ENCODE data around the gene NCAPD2.
"Not testable (repeated sequence)": the region's sequence is repeated elsewhere in the genome, so short reads cannot be mapped to it uniquely, and the experiment has no call there.

The NCAPD2 gene

DNA sequence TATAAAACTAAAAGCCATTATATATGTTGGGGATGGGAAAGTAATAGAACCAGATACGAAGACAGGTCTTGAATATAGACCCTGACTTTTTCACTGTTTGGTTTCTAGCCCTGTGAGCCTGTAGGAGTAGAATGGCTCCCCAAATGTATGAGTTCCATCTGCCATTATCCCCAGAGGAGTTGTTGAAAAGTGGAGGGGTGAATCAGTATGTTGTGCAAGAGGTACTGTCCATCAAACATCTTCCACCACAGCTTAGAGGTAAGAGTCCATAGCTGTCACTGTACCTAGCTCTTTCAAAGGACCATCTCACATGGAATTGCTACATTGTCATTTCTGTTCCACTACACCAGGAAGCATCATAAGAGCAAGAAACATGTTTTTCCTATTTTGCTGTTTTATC lies 1.1 kb downstream of the NCAPD2 start:
- Mint-ChIP-seq H3K36me3 (peaks cover 16 to 24% of the 10 kb centered on the region in 2 donors), H3K4me1 (peaks cover 9 to 22% of the 10 kb centered on the region in 2 donors)

DNA sequence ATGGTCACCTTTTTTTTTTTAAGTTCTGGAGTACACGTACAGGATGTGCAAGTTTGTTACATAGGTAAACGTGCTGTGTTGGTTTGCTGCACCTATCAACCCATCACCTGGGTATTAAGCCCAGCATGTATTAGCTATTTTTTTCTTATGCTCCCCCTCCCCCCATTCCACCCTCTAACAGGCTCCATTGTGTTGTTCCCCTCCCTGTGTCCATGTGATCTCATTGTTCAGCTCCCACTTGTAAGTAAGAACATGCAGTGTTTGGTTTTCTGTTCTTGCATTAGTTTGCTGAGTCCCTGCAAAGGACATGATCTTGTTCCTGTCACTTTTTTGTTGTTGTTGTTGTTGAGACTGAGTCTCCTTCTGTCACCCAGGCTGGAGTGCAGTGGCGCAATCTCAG lies 3.4 kb downstream of the NCAPD2 start:
- not testable (repeated sequence) for ATAC-seq (replicated peaks); DNase-seq; H3K4me3 Mint-ChIP-seq; H3K27me3 Mint-ChIP-seq; H3K27ac Mint-ChIP-seq; H3K9me3 Mint-ChIP-seq
- peaks cover 10 to 12% of the 10 kb centered on the region in 2 donors for H3K36me3 Mint-ChIP-seq
- H3K4me1 Mint-ChIP-seq = peaks cover 8 to 15% of the 10 kb centered on the region in 2 donors

More for the DNA sequence above, 1.1 kb downstream of the NCAPD2 start:
- H3K9me3 Mint-ChIP-seq = no peaks in the 10 kb centered on the region
- ATAC-seq (replicated peaks) (no peak), DNase-seq (no peak)
- no peaks in the 10 kb centered on the region for H3K27me3 Mint-ChIP-seq
- H3K4me3 Mint-ChIP-seq = peak overlapping the region; percentile 88 to 97
- no peak overlapping the region for H3K27ac Mint-ChIP-seq

DNA sequence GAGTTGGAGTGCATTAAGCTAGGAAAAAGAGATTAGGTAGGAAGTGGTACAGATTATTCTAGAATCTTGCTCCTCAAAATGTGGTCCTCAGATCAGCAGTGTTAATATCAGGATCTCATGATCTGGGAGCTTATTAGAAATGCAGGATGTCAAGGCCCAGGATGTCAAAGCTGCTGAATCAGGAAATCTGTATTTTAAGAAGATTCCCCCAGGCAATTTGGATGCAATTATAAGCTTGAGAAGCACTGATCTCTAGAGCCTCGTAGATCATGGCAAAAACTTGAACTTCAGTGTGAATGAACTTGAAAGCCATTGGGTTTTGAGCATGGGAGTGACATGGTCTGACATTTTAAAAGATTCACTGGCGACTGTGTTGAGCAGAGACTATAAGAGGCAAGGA lies 6.6 kb downstream of the NCAPD2 start:
- peaks cover 10 to 13% of the 10 kb centered on the region in 2 donors for H3K36me3 Mint-ChIP-seq
- no peaks in the 10 kb centered on the region for H3K9me3 Mint-ChIP-seq
- DNase-seq (no peak), ATAC-seq (replicated peaks) (no peak)
- no peak overlapping the region for H3K4me3 Mint-ChIP-seq
- H3K27me3 Mint-ChIP-seq = no peaks in the 10 kb centered on the region
- no peak overlapping the region for H3K27ac Mint-ChIP-seq
- peaks cover under 1 to 2% of the 10 kb centered on the region in 2 donors for H3K4me1 Mint-ChIP-seq

DNA sequence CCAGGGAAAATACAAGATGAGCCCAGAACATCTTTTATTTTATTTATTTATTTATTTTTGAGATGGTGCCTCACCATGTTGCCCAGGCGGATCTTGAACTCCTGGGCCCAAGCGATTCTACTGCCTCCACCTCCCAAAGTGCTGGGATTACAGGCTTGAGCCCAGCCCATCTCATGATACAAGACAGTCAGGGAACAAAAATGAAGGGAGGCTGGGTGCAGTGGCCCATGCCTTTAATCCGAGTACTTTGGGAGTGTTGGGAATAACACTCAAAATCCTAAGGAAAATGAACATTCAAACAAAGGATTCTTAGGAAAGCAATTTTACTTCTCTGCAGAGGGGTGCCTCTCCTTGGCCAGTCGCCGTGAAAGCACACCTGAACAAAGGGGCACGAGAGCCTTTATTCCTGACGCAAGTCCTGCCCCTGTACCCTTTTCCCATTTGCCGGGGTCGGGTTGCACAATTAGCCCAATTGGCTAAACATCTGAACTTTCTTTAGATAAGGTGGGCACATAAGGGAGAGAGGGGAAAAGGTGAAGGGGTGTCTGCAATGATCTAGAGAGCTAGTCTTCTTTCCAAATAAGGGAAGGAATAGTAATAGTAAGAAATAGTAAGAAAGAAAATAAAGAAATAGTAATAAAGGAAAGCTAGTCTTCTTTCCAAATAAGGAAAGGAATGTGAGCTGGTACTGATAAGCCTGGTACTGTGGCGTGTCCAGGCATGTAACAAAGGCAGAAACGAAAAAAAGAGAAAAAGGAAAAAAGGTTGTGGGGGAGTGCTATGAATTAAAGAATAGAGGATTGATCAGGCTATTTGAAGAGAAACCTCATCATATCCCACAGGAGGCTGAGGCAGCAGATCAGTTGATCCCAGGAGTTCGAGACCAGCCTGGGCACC lies 13.4 kb downstream of the NCAPD2 start:
- no peak for ATAC-seq (replicated peaks)
- H3K27ac Mint-ChIP-seq = no peak overlapping the region
- DNase-seq = no peak
- H3K27me3 Mint-ChIP-seq = no peaks in the 10 kb centered on the region
- H3K36me3 Mint-ChIP-seq = peaks cover 16 to 42% of the 10 kb centered on the region in 2 donors
- no peak overlapping the region for H3K4me3 Mint-ChIP-seq
- H3K4me1 Mint-ChIP-seq = peaks cover 0 to 2% of the 10 kb centered on the region in 2 donors
- H3K9me3 Mint-ChIP-seq = no peaks in the 10 kb centered on the region

DNA sequence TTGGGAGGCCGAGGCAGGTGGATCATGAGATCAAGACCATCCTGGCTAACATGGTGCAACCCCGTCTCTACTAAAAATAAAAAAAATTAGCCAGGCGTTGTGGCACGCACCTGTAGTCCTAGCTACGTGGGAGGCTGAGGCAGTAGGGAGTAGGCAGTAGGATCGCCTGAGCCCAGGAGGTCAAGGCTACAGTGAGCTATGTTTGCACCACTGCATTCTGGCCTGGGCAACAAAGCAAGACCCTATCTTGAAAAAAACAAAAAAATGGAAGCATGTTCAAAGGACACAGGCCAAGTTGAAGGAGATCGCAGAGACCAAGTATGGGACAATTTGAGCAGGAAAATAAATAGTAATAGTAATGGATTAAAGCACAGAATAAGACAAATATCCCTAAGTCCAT lies 14.2 kb downstream of the NCAPD2 start:
- H3K9me3 Mint-ChIP-seq = no peaks in the 10 kb centered on the region
- no peak overlapping the region for H3K4me3 Mint-ChIP-seq
- H3K4me1 Mint-ChIP-seq = peaks cover 0 to 2% of the 10 kb centered on the region in 2 donors
- H3K27ac Mint-ChIP-seq = no peak overlapping the region
- ATAC-seq (replicated peaks) = no peak
- peaks cover 24 to 50% of the 10 kb centered on the region in 2 donors for H3K36me3 Mint-ChIP-seq
- DNase-seq = no peak
- H3K27me3 Mint-ChIP-seq = no peaks in the 10 kb centered on the region

DNA sequence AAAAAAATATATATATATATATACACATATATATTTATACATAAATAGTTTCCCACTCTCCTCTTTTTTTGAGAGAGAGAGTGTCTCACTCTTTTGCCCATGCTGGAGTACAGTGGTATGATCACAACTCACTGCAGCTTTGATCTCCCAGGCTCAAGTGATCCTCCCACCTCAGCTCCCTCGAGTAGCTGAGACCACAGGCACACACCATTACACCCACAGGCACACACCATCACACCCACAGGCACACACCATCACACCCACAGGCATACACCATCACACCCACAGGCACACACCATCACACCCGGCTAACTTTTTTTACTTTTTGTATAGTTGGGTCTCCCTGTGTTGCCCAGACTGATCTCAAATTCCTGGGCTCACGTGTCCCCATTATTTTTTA lies 26.3 kb downstream of the NCAPD2 start:
- Mint-ChIP-seq H3K36me3 (peaks cover 40 to 56% of the 10 kb centered on the region in 2 donors), H3K4me3 (no peak overlapping the region), H3K27me3 (no peaks in the 10 kb centered on the region), H3K4me1 (no peaks in the 10 kb centered on the region), H3K9me3 (no peaks in the 10 kb centered on the region), H3K27ac (no peak overlapping the region)
- no peak for DNase-seq
- ATAC-seq (replicated peaks) = no peak

DNA sequence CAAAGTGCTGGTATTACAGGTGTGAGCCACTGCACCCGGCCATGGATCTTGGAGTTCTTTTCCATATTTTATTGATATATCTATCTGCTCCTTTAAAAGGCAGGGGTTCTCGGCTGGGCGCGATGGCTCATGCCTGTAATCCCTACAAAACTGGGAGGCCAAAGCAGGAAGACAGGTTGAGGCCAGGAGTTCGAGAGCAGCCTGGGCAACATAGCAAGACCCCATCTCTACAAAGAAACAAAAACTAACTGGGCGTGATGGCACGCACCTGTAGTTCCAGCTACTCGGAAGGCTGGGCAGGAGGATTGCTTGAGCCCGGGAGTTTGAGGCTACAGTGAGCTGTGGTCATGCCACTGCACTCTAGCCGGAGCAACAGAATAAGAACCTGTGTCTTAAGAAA lies 28.3 kb downstream of the NCAPD2 start:
- H3K4me3 Mint-ChIP-seq = no peak overlapping the region
- H3K27ac Mint-ChIP-seq = no peak overlapping the region
- no peak for DNase-seq
- H3K9me3 Mint-ChIP-seq = no peaks in the 10 kb centered on the region
- no peaks in the 10 kb centered on the region for H3K27me3 Mint-ChIP-seq
- H3K36me3 Mint-ChIP-seq = peaks cover 46 to 56% of the 10 kb centered on the region in 2 donors
- H3K4me1 Mint-ChIP-seq = no peaks in the 10 kb centered on the region
- no peak for ATAC-seq (replicated peaks)

DNA sequence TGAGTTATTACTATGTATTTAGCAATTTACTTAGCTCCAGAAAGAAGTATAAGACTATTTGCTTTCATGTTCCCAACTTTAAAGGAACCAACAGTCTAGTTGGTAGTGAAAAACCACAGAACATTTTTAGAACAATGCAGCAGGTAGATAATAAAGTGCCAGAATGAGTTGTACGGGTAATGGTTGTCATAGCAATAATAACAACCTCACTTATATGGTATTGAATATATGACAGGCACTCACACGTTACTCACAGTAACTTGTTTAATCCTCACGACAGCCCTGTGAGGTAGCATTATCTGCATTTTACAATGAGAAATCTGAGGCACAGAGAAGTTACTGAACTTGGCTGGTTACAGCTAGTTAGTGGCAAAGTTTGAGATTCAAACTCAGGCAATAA lies 29.8 kb downstream of the NCAPD2 start:
- ATAC-seq (replicated peaks) (no peak), DNase-seq (no peak)
- Mint-ChIP-seq H3K4me1 (no peaks in the 10 kb centered on the region), H3K9me3 (no peaks in the 10 kb centered on the region), H3K4me3 (no peak overlapping the region), H3K27ac (no peak overlapping the region), H3K27me3 (no peaks in the 10 kb centered on the region), H3K36me3 (peaks cover 51 to 62% of the 10 kb centered on the region in 2 donors)

DNA sequence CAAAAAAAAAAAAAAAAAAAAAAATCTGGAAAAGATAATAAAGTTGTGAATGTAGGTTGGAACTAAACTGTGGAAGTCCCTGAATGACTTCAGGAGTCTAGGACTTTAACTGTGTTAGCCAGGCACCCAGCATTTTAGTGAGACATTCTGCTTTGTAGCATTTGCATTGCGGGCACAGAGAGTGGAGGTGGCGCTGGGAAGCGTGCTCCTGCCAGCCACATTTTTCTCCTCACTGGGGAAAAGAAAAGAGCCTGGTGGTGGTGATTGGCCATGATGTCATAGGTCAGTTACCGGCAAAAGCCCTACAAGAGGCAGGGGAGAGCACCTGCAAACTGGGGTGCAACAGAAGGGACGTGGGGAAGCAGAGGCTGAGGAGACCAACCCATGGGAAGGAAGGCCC lies 30.7 kb downstream of the NCAPD2 start:
- DNase-seq = no peak
- no peaks in the 10 kb centered on the region for H3K4me1 Mint-ChIP-seq
- no peak for ATAC-seq (replicated peaks)
- H3K27me3 Mint-ChIP-seq = no peaks in the 10 kb centered on the region
- no peak overlapping the region for H3K27ac Mint-ChIP-seq
- peaks cover 55 to 69% of the 10 kb centered on the region in 2 donors for H3K36me3 Mint-ChIP-seq
- no peaks in the 10 kb centered on the region for H3K9me3 Mint-ChIP-seq
- no peak overlapping the region for H3K4me3 Mint-ChIP-seq

DNA sequence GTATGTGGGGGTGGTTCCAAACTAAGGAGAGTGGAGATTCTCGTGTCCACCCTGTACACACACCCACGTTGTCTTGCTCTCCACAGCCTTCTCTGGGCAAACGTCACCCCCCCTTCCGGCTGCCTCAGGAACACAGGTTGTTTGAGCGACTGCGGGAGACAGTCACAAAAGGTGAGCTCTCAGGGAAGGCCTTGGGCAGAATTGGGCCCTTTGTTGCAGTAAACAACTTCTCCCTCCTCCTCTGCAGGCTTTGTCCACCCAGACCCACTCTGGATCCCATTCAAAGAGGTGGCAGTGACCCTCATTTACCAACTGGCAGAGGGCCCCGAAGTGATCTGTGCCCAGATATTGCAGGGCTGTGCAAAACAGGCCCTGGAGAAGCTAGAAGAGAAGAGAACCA lies 32.3 kb downstream of the NCAPD2 start:
- H3K4me3 Mint-ChIP-seq = no peak overlapping the region
- H3K9me3 Mint-ChIP-seq = no peaks in the 10 kb centered on the region
- peaks cover 66 to 77% of the 10 kb centered on the region in 2 donors for H3K36me3 Mint-ChIP-seq
- no peak for DNase-seq
- ATAC-seq (replicated peaks) = no peak
- H3K4me1 Mint-ChIP-seq = no peaks in the 10 kb centered on the region
- H3K27me3 Mint-ChIP-seq = no peaks in the 10 kb centered on the region
- H3K27ac Mint-ChIP-seq = no peak overlapping the region

DNA sequence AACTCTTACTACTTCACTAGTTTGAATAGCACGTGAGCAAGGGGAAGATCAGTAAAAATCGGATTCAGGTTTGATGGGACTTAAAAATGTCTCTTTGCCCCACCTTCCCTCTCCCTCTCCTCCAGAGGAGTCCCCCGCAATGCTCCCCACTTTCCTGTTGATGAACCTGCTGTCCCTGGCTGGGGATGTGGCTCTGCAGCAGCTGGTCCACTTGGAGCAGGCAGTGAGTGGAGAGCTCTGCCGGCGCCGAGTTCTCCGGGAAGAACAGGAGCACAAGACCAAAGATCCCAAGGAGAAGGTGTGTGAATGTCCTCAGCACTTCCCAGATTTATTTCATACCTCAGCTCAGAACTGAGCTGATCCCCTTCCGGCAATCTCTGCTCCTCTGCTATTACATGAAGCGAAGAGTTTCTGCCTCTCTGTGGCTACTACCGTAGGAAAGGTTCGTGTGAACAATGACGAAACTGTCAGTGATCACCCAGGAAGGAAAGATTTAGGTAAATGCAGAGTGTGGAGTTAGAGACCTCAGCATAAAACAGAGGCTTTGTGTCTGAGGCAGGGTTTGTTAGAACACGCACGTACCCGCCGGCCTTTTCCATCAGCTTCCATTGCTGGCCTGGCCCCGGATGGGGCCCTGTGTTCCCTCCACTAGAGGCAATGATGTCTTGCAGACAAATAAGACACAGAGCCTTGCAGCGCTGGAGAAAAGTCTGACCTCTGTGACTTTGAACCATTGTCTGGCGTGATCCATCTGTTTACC lies 33.0 kb downstream of the NCAPD2 start:
- ATAC-seq (replicated peaks) (no peak), DNase-seq (no peak)
- H3K27ac Mint-ChIP-seq = no peak overlapping the region
- H3K9me3 Mint-ChIP-seq = no peaks in the 10 kb centered on the region
- no peaks in the 10 kb centered on the region for H3K27me3 Mint-ChIP-seq
- H3K4me1 Mint-ChIP-seq = peaks cover 2 to 3% of the 10 kb centered on the region in 2 donors
- peaks cover 61 to 77% of the 10 kb centered on the region in 2 donors for H3K36me3 Mint-ChIP-seq
- no peak overlapping the region for H3K4me3 Mint-ChIP-seq

DNA sequence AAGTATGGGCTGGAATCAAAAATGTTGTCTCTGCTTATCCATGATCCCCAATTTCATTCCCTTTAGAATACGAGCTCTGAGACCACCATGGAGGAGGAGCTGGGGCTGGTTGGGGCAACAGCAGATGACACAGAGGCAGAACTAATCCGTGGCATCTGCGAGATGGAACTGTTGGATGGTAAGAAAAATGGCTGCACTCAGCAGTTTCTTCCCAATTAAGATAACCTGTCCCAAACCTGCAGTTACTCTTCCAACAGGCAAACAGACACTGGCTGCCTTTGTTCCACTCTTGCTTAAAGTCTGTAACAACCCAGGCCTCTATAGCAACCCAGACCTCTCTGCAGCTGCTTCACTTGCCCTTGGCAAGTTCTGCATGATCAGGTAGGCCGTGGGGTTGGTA lies 33.8 kb downstream of the NCAPD2 start:
- DNase-seq (no peak), ATAC-seq (replicated peaks) (no peak)
- Mint-ChIP-seq H3K36me3 (peaks cover 62 to 75% of the 10 kb centered on the region in 2 donors), H3K27me3 (no peaks in the 10 kb centered on the region), H3K9me3 (no peaks in the 10 kb centered on the region), H3K27ac (no peak overlapping the region), H3K4me3 (no peak overlapping the region), H3K4me1 (peaks cover 9 to 11% of the 10 kb centered on the region in 2 donors)

DNA sequence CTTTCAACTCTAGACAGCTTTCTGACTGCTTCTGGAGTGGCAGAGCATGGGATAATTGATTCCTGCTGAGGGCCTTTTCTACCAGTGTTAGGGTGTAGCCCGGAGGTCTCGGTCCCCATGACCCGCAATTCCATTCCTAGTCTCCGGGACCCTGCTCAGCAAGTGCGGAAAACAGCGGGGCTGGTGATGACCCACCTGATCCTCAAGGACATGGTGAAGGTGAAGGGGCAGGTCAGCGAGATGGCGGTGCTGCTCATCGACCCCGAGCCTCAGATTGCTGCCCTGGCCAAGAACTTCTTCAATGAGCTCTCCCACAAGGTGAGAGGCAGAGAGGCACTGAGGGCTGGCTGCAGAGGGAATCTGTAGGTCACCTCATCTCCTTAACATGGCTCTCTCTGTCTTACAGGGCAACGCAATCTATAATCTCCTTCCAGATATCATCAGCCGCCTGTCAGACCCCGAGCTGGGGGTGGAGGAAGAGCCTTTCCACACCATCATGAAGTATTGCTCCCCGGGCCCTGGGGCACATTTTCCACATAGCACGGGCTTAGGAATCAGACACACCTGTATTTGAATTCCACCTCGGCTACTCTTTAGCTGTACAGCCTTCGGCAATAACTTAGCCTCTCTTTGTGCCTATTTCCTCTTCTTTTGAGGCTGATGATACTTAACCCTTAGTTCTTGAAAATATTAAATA lies 34.8 kb downstream of the NCAPD2 start:
- no peak overlapping the region for H3K4me3 Mint-ChIP-seq
- peaks cover 62 to 67% of the 10 kb centered on the region in 2 donors for H3K36me3 Mint-ChIP-seq
- no peak overlapping the region for H3K27ac Mint-ChIP-seq
- DNase-seq (no peak), ATAC-seq (replicated peaks) (no peak)
- peaks cover 13 to 19% of the 10 kb centered on the region in 2 donors for H3K4me1 Mint-ChIP-seq
- H3K27me3 Mint-ChIP-seq = no peaks in the 10 kb centered on the region
- no peaks in the 10 kb centered on the region for H3K9me3 Mint-ChIP-seq

DNA sequence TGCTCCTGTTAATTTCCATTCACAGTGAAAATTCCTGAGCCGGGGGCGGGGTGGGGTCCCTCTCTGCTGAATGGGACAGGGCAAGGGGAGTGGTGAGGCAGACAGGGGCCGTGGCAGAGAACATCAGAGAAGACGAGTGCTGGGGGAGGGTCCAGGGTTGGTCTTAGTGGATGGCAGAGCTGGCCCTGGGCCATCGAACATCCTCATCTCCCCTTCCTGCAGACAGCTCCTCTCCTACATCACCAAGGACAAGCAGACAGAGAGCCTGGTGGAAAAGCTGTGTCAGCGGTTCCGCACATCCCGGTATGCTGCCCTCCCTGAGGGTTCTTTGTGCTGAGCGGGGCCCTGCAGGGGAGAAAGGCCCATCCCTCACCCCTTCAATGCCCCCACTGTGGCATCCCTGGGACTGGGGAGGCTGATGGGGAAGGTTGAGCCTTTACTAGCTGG lies 35.4 kb downstream of the NCAPD2 start:
- DNase-seq (no peak), ATAC-seq (replicated peaks) (no peak)
- Mint-ChIP-seq H3K27me3 (no peaks in the 10 kb centered on the region), H3K4me1 (peaks cover 14 to 19% of the 10 kb centered on the region in 2 donors), H3K36me3 (peaks cover 57 to 65% of the 10 kb centered on the region in 2 donors), H3K27ac (no peak overlapping the region), H3K9me3 (no peaks in the 10 kb centered on the region), H3K4me3 (no peak overlapping the region)

Data from stimulated activated naive B cell treated with anti-CD40 and anti-IgM and Interleukin-4, amounts not matched to agents 10 μg/mL and 1 μg/mL and 100 μg/mL, for 72 hours (primary cell).